HCT116 (cell line): Measurements from ENCODE around the gene FAM181A.

Source experiments
- CEBPB ChIP-seq: IDR thresholded peaks from 2 replicates; pipeline ENCODE4 v1.6.1; 2012; ENCODE audit warnings: low read depth
- EGR1 ChIP-seq: IDR thresholded peaks from 2 replicates; pipeline ENCODE4 v1.6.1; 2012; ENCODE audit warnings: low read depth
- ELF1 ChIP-seq: IDR thresholded peaks from 2 replicates; pipeline ENCODE4 v1.6.1; 2012; ENCODE audit warnings: low read depth, borderline replicate concordance
- POLR2AphosphoS5 ChIP-seq: IDR thresholded peaks from 2 replicates; pipeline ENCODE4 v1.6.1; 2011; ENCODE audit warnings: mild to moderate bottlenecking, low read depth, low read length, moderate library complexity
- RAD21 ChIP-seq: IDR thresholded peaks from 2 replicates; pipeline ENCODE4 v1.6.1; 2012; ENCODE audit warnings: low read depth, mild to moderate bottlenecking
- SIN3A ChIP-seq: IDR thresholded peaks from 2 replicates; pipeline ENCODE4 v1.6.1; 2012; ENCODE audit warnings: low read depth
- TF ChIP-seq, protein P1 (sequence below), 3 experiments: fragments of 200-600 bp in 1 of 3; sonication (generic) in 1 of 3; IDR thresholded peaks in 2 of 3; conservative IDR thresholded peaks in 1 of 3; 2 replicates each; pipeline ENCODE4 v1.5.1; 2012 to 2017; ENCODE audit warnings: low read depth in 2 of 3, low read length in 2 of 3, antibody characterized with exemption in 1 of 3, borderline replicate concordance in 1 of 3, control low read depth in 1 of 3, mild to moderate bottlenecking in 1 of 3, mixed read lengths in 1 of 3, mixed run types in 1 of 3, moderate library complexity in 1 of 3; ENCODE audit not compliant: insufficient read depth in 1 of 3
- TF ChIP-seq, protein P2 (sequence below): IDR thresholded peaks from 2 replicates; pipeline ENCODE4 v1.6.1; 2012

DNA sequence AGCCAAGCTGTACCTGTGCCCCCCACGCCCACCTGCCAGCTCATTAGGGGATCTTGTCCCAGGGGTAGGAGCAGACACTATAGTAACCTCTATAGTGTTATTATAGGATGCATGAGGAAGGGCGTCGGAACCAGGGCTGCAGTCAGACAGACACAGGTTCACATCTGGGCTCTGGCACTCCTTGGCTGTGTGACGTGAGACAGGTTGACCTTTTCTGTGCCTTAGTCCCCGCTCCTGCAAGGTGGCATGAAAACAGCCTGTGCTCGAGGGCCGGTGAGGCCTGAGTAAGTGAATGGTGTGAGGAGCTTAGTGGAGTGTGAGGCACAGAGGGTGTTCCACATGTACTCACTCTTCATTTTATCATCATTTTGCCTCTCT is 30.2 kb downstream of the FAM181A start:
- TF ChIP-seq, protein P1, sequence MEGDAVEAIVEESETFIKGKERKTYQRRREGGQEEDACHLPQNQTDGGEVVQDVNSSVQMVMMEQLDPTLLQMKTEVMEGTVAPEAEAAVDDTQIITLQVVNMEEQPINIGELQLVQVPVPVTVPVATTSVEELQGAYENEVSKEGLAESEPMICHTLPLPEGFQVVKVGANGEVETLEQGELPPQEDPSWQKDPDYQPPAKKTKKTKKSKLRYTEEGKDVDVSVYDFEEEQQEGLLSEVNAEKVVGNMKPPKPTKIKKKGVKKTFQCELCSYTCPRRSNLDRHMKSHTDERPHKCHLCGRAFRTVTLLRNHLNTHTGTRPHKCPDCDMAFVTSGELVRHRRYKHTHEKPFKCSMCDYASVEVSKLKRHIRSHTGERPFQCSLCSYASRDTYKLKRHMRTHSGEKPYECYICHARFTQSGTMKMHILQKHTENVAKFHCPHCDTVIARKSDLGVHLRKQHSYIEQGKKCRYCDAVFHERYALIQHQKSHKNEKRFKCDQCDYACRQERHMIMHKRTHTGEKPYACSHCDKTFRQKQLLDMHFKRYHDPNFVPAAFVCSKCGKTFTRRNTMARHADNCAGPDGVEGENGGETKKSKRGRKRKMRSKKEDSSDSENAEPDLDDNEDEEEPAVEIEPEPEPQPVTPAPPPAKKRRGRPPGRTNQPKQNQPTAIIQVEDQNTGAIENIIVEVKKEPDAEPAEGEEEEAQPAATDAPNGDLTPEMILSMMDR (IDR thresholded peaks at IDR 0.05 in 2 of 3, conservative IDR thresholded peaks at IDR 0.05 in 1 of 3; ENCODE audit: borderline replicate concordance in 1 of 3, insufficient read depth in 1 of 3, low read depth in 2 of 3, low read length in 2 of 3), result no peak
- TF ChIP-seq, protein P2, sequence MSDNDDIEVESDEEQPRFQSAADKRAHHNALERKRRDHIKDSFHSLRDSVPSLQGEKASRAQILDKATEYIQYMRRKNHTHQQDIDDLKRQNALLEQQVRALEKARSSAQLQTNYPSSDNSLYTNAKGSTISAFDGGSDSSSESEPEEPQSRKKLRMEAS, result no peak
- TF ChIP-seq POLR2AphosphoS5 (no peak), CEBPB (no peak), ELF1 (no peak), RAD21 (no peak), SIN3A (no peak), EGR1 (no peak)
